HG03045 (cell line): ENCODE data around the gene CFAP221.

ENCODE experiments used
- ATAC-seq: cut with Tn5 transposase; IDR thresholded peaks from one replicate; pipeline ENCODE4 v1.9.1; 2021; ENCODE audit warnings: mild to moderate bottlenecking, moderate library complexity; ENCODE audit not compliant: unreplicated experiment

CFAP221 gene

GRCh38 chr2:119638685-119639554 is 94.7 kb downstream of the CFAP221 start:
- no peak for ATAC-seq

- peak; percentile 91 for ATAC-seq
Measured at GRCh38 chr2:119641562-119642258, 97.5 kb downstream of the CFAP221 start.

- ATAC-seq, result no peak
Measured at GRCh38 chr2:119644186-119644585, 99.9 kb downstream of the CFAP221 start.

DNA sequence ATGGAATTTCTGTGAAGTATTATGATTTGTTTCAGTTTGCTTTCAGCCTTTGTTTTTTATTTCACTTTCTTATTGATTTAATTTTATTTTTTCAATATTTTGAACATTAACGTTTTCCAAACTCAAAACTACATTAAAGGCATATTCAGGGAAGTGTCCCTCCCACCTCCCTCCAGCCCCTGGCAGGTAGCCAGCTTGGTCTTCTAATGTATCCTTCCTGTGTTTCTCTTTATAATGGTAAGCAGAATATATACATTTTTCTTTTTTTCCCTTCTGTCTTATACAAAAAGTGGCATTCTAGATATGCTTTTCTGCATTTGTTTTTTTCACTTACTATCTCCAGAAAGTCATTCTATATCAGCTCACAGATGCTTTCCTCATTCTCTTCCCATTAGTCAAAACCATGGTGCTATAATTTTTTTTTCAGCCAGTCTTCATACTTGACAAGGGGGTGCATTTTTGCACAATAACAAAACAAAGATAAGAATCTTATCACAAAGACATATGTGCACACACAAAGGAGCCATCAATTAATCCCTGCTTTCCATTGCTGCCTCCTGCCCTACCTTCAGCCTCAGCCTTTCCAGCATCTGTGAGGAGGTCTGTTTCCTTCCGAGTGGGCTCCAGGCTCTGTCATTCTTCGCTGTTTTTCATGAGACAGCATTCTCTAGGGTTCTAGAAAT is 101.1 kb downstream of the CFAP221 start:
- no peak for ATAC-seq

DNA sequence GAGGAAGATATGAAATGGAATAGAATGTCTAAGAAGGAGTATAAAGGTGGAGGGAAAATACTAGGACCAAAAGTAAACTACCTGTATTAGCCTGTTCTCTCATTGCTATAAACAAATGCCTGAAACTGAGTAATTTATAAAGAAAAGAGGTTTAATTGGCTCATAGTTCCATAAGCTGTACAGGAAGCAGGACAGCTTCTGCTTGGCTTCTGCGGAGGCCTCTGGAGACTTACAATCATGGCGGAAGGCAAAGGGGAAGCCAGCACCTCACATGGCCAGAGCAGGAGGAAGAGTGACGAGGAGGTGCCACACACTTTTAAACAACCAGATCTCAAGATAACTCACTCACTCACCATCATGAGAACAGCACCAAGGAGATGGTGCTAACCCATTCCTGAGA is 101.9 kb downstream of the CFAP221 start:
- no peak for ATAC-seq

GRCh38 chr2:119647440-119648169 is 103.4 kb downstream of the CFAP221 start:
- peak; percentile 60 for ATAC-seq

- ATAC-seq, result no peak
Measured at GRCh38 chr2:119649364-119649917, 105.2 kb downstream of the CFAP221 start.

GRCh38 chr2:119650206-119650605 is 106.0 kb downstream of the CFAP221 start:
- no peak for ATAC-seq

- no peak for ATAC-seq
Measured at GRCh38 chr2:119650846-119651370, 106.7 kb downstream of the CFAP221 start.

GRCh38 chr2:119657466-119658145 is 113.4 kb downstream of the CFAP221 start:
- no peak for ATAC-seq

DNA sequence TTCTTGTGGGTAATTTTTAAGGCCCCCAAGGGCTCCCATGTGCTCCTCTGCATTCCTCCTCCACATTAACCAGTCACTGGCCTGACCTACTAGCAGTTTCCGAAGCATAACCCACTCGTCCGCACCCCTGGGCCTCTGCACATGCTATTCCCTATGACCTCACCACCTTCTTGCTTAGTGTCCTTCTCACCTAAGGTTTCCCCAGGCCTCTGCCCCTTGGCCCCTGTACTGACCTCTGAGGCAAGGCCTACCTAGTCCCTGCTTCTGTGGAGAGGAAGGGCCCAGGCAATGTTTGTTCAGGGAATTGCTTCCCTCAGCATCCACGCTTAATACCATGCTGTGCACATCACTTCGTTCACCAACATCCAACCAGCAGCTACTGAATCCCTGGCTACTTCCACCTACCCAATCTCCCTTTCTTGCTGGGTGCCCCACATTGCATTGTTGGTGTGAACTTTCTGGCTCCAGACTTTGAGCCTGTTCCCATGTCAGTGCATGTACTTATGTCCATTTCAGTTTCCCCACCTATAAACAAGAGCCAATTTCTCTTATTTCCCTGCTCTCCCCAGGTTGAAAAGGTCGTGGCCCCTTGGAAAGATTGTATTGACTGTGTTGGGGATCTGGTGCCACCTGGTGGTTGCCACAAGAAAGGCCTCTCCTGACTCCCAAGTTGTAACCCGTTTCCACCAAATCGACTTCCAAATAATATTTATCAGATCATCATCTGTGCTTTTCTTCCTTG is 115.5 kb downstream of the CFAP221 start:
- ATAC-seq, result no peak

DNA sequence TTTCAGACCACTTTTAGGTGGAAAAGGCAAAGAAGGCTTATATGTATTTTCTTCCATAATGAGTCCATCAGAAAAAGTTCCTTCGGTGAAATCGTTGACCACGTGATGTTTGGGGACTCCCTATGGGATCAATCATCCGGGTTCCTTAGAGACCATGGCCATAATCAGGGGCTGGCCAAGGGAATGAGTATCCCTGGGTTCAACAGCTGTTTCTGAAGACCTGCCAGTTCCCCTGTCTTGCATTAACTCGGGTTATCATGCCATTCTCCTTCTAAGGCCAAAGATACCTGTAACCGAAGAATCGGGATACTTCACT is 116.1 kb downstream of the CFAP221 start:
- no peak for ATAC-seq

- no peak for ATAC-seq
Measured at GRCh38 chr2:119662297-119662696, 118.0 kb downstream of the CFAP221 start.

DNA sequence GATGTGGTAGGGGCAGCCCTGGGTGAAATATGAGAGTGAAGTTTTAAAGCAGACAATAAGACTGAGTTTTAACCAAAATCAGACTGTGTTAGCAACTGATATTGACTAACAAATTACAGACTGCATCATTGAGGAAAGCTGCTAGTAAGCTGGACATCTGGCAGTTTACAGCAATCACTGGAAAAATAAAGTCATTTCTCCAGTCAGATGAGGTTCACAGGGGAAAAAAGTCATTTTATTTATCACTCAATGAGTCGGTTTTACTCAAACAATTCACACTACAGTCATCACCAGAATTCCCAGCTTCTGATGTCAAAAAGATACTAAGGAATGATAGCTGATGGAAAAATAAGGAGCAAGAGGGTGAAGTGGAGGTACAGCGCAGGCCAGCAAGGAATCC is 124.3 kb downstream of the CFAP221 start:
- no peak for ATAC-seq

DNA sequence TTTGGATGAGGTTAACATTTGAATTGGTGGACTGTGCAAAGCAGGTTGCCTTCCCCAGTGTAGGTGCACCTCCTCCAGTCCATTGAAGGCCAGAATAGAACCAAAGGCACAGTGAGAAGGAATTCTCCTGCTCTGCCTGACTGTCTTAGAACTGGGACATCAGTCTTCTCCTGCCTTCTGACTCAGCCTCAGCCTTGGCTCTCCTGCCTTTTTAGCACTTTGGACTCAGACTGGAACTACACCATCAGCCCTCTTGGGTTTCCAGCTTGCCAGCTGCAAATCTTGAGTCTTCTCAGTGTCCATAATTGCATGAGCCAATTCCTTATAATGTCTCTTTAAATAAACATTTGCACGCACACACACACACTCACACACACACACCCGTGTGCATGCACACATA is 126.8 kb downstream of the CFAP221 start:
- no peak for ATAC-seq

DNA sequence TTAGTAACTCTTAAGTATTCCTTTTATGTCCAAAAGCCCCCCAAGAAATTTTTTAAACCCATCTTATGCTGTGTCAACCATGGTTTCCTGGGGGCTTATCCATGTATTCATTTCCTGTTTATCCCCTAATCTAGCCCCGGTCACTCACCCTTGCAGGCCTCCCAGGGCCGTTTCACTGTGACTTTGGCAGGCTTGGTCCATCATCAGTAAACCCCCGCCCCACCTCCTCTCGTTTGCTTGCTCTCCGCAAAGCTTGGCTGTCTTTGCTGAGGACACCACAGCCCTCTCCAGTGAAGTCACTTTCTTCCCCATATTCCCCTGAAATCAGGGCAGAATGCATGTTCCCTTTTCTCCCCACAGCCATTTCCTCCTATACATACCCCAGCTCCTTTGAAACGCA is 127.5 kb downstream of the CFAP221 start:
- ATAC-seq, result no peak

DNA sequence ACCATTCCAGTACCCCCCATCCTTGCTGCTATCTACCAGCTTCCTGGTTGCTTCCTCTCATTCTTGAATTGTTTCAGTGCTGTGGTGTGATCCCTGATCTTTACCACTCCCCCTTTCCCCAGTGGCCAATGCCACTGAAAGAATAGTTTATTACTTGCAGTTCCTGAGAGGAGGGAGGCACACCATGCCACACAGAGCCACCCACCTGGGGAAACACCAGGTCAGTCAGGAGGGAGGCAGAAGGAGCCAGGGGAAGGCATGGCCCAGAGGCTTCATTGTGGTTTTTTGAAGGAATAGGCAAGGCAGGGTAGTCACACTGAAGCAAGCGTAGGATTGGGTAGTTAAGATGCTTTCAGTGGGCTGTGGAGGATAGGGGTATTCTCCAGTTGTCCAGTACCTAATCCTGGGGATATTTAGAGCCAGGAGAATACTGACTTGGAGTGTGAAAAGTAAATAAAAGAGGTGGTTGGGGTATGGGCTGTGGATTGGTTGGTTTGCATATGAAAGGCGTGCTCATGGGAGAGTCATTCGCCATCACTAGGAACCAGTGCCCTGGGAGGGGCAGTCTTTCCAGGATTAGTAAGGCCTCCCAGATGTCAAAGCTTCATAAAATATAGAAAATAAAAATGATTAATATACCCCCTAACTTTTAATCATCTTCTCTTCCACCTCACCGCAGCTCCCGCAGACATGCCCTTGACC is 128.1 kb downstream of the CFAP221 start:
- no peak for ATAC-seq

DNA sequence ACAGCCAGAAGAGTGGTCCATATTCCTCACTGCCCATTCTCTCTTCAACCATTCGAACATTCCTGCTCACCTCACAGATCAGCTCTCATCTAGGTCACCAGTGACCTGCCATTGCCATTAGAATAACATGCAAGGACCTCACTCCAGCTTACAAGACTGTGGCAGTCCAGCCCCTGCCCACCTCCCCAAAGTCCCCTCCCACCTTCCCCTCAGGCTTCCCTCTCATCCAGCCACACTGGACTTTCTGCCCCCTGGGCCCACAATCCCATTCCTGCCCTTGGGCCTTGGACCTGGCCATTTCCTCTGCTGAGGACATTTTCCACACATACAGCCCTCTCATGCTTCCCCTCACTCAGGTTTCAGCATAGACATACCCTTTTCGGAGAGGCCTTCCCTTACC is 129.5 kb downstream of the CFAP221 start:
- ATAC-seq, result no peak
